ENCODE results near the gene ANKRD2.
"Not testable (repeated sequence)": the region's sequence is repeated elsewhere in the genome, so short reads cannot be mapped to it uniquely, and the experiment has no call there.

ANKRD2 gene

GRCh38 chr10:97542169-97543024 lies 30.2 kb upstream of the ANKRD2 start:
- H3K4me3 ChIP-seq (ENCODE audit: low read length), result no peak overlapping the region
- DNase-seq (ENCODE audit: low read depth, low spot score), result no peak

GRCh38 chr10:97543025-97543546 lies 29.5 kb upstream of the ANKRD2 start:
- no peak for DNase-seq (ENCODE audit: low read depth, low spot score)
- no peak overlapping the region for H3K4me3 ChIP-seq (ENCODE audit: low read length)

GRCh38 chr10:97546456-97547270 lies 25.9 kb upstream of the ANKRD2 start:
- no peak overlapping the region for H3K4me3 ChIP-seq (ENCODE audit: low read length)
- DNase-seq (ENCODE audit: low read depth, low spot score), result no peak

- H3K4me3 ChIP-seq (ENCODE audit: low read length), result no peak overlapping the region
- DNase-seq (ENCODE audit: low read depth, low spot score), result no peak
Measured at GRCh38 chr10:97547271-97547600, 25.3 kb upstream of the ANKRD2 start.

- DNase-seq (ENCODE audit: low read depth, low spot score), result no peak
- no peak overlapping the region for H3K4me3 ChIP-seq (ENCODE audit: low read length)
Measured at GRCh38 chr10:97547962-97548361, 24.6 kb upstream of the ANKRD2 start.

GRCh38 chr10:97548828-97549455 lies 23.6 kb upstream of the ANKRD2 start:
- no peak for DNase-seq (ENCODE audit: low read depth, low spot score)
- H3K4me3 ChIP-seq (ENCODE audit: low read length), result no peak overlapping the region

GRCh38 chr10:97549587-97550322 lies 22.8 kb upstream of the ANKRD2 start:
- DNase-seq (ENCODE audit: low read depth, low spot score), result no peak
- no peak overlapping the region for H3K4me3 ChIP-seq (ENCODE audit: low read length)

GRCh38 chr10:97550336-97551149 lies 22.0 kb upstream of the ANKRD2 start:
- DNase-seq (ENCODE audit: low read depth, low spot score), result no peak
- H3K4me3 ChIP-seq (ENCODE audit: low read length), result no peak overlapping the region

- no peak overlapping the region for H3K4me3 ChIP-seq (ENCODE audit: low read length)
Measured at GRCh38 chr10:97551271-97551670, 21.3 kb upstream of the ANKRD2 start.

GRCh38 chr10:97553575-97554031 lies 19.0 kb upstream of the ANKRD2 start:
- DNase-seq (ENCODE audit: low read depth, low spot score), result peak; percentile 41
- no peak overlapping the region for H3K4me3 ChIP-seq (ENCODE audit: low read length)

More at GRCh38 chr10:97551271-97551670, 21.3 kb upstream of the ANKRD2 start:
- no peak for DNase-seq (ENCODE audit: low read depth, low spot score)

GRCh38 chr10:97554336-97554735 lies 18.2 kb upstream of the ANKRD2 start:
- not testable (repeated sequence) for DNase-seq (ENCODE audit: low read depth, low spot score); H3K4me3 ChIP-seq (ENCODE audit: low read length)

- not testable (repeated sequence) for H3K4me3 ChIP-seq (ENCODE audit: low read length); DNase-seq (ENCODE audit: low read depth, low spot score)
Measured at GRCh38 chr10:97555541-97555940, 17.0 kb upstream of the ANKRD2 start.

GRCh38 chr10:97560731-97561381 lies 11.7 kb upstream of the ANKRD2 start:
- DNase-seq (ENCODE audit: low read depth, low spot score); H3K4me3 ChIP-seq (ENCODE audit: low read length): not testable (repeated sequence)

GRCh38 chr10:97561386-97562077 lies 11.0 kb upstream of the ANKRD2 start:
- not testable (repeated sequence) for H3K4me3 ChIP-seq (ENCODE audit: low read length)

GRCh38 chr10:97562329-97562728 lies 10.2 kb upstream of the ANKRD2 start:
- not testable (repeated sequence) for DNase-seq (ENCODE audit: low read depth, low spot score); H3K4me3 ChIP-seq (ENCODE audit: low read length)

More at GRCh38 chr10:97561386-97562077, 11.0 kb upstream of the ANKRD2 start:
- not testable (repeated sequence) for DNase-seq (ENCODE audit: low read depth, low spot score)

- no peak for DNase-seq (ENCODE audit: low read depth, low spot score)
- no peak overlapping the region for H3K4me3 ChIP-seq (ENCODE audit: low read length)
Measured at GRCh38 chr10:97563337-97563736, 9.2 kb upstream of the ANKRD2 start.

GRCh38 chr10:97564776-97565175 lies 7.8 kb upstream of the ANKRD2 start:
- DNase-seq (ENCODE audit: low read depth, low spot score), result no peak
- no peak overlapping the region for H3K4me3 ChIP-seq (ENCODE audit: low read length)
